ENCODE data around the gene NXPE4.
"Not testable (repeated sequence)": the region's sequence is repeated elsewhere in the genome, so short reads cannot be mapped to it uniquely, and the experiment has no call there.

DNA sequence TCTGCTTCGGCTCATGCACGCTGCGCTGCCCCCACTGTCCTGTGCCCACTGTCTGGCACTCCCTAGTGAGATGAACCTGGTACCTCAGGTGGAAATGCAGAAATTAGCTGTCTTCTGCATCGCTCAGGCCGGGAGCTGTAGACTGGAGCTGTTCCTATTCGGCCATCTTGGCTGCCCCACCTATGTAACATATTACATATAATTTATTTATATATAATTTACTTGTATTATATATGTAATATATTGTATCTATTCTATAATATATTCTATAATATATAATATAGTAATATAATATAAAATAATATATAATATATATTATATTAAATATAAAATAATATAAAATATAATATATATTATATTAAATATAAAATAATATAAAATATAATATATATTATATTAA lies 43.9 kb upstream of the NXPE4 start:
- TF ChIP-seq, protein P1, sequence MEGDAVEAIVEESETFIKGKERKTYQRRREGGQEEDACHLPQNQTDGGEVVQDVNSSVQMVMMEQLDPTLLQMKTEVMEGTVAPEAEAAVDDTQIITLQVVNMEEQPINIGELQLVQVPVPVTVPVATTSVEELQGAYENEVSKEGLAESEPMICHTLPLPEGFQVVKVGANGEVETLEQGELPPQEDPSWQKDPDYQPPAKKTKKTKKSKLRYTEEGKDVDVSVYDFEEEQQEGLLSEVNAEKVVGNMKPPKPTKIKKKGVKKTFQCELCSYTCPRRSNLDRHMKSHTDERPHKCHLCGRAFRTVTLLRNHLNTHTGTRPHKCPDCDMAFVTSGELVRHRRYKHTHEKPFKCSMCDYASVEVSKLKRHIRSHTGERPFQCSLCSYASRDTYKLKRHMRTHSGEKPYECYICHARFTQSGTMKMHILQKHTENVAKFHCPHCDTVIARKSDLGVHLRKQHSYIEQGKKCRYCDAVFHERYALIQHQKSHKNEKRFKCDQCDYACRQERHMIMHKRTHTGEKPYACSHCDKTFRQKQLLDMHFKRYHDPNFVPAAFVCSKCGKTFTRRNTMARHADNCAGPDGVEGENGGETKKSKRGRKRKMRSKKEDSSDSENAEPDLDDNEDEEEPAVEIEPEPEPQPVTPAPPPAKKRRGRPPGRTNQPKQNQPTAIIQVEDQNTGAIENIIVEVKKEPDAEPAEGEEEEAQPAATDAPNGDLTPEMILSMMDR (IDR thresholded peaks at IDR 0.05; ENCODE audit: control extremely low read depth in 1 of 3, insufficient read depth in 1 of 3, low read depth in 1 of 3, low read length in 3 of 3), result not testable (repeated sequence)
- TF ChIP-seq, protein P2, sequence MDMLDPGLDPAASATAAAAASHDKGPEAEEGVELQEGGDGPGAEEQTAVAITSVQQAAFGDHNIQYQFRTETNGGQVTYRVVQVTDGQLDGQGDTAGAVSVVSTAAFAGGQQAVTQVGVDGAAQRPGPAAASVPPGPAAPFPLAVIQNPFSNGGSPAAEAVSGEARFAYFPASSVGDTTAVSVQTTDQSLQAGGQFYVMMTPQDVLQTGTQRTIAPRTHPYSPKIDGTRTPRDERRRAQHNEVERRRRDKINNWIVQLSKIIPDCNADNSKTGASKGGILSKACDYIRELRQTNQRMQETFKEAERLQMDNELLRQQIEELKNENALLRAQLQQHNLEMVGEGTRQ (IDR thresholded peaks at IDR 0.05; ENCODE audit: low read length), result not testable (repeated sequence)
- not testable (repeated sequence) for TF ChIP-seq EZH2 (IDR thresholded peaks at IDR 0.05; ENCODE audit: low read depth, low read length, severe bottlenecking); SP2 (IDR thresholded peaks at IDR 0.05; ENCODE audit: low read length); POLR2A (IDR thresholded peaks at IDR 0.05; ENCODE audit: control extremely low read depth in 1 of 2, low read depth in 2 of 2, low read length in 2 of 2); MAFK (IDR thresholded peaks at IDR 0.05; ENCODE audit: low read depth, low read length)

All from H1 (cell line).